ENCODE data around the gene ZNF283. TPM values are rescaled to one million over a fixed set of nuclear protein-coding genes. Genes with fewer than 3 reads are reported as not detected.

Gene ZNF283
- 3.9 to 5.1 TPM (median 5.0 TPM) in 5 replicates for total RNA-seq (2022; extraction: Qiagen RNA extraction; ENCODE audit: low read depth)

GRCh38 chr19:43826787-43827754 lies at the start of gene ZNF283:
TSS of gene ZNF283 (plus strand) at chr19:43827321. CDS start at chr19:43833505, 6,184 bp downstream.

GRCh38 chr19:43780706-43781525 lies 46.2 kb upstream of the ZNF283 start, which contains the start of gene KCNN4:
TSS of gene KCNN4 (minus strand) at chr19:43780973. CDS start at chr19:43780861, 112 bp downstream.

GRCh38 chr19:43802216-43802951 lies 24.7 kb upstream of the ZNF283 start, which contains the start of gene LYPD5:
TSS of gene LYPD5 (minus strand) at chr19:43802447. CDS start at chr19:43802380, 67 bp downstream.

GRCh38 chr19:43883864-43884263 lies 56.7 kb downstream of the ZNF283 start, which contains the start of gene ZNF404:
TSS of gene ZNF404 (minus strand) at chr19:43883964.

Other genes with a start within 250 kb of the ZNF283 start
- 5.0 to 7.1 TPM (median 5.2 TPM) in 5 replicates for gene IRGQ, start 231.2 kb upstream of the ZNF283 start, total RNA-seq (2022; extraction: Qiagen RNA extraction; ENCODE audit: low read depth)
- gene ZNF576, start 230.7 kb upstream of the ZNF283 start, total RNA-seq (2022; extraction: Qiagen RNA extraction; ENCODE audit: low read depth) = 12.5 to 21.0 TPM (median 19.4 TPM) in 5 replicates
- gene SRRM5, start 215.2 kb upstream of the ZNF283 start, total RNA-seq (2022; extraction: Qiagen RNA extraction; ENCODE audit: low read depth) = 0.93 to 1.4 TPM (median 0.98 TPM) in 5 replicates
- gene ZNF428, start 207.7 kb upstream of the ZNF283 start, total RNA-seq (2022; extraction: Qiagen RNA extraction; ENCODE audit: low read depth) = 36.6 to 68.4 TPM (median 61.1 TPM) in 5 replicates
- gene CADM4, start 187.5 kb upstream of the ZNF283 start, total RNA-seq (2022; extraction: Qiagen RNA extraction; ENCODE audit: low read depth) = 5.0 to 10.7 TPM (median 9.0 TPM) in 5 replicates
- 62.1 to 88.0 TPM (median 78.0 TPM) in 5 replicates for gene PLAUR, start 157.2 kb upstream of the ZNF283 start, total RNA-seq (2022; extraction: Qiagen RNA extraction; ENCODE audit: low read depth)
- not detected in 5 replicates for gene IRGC, start 111.2 kb upstream of the ZNF283 start, total RNA-seq (2022; extraction: Qiagen RNA extraction; ENCODE audit: low read depth)
- 47.2 to 77.9 TPM (median 65.8 TPM) in 5 replicates for gene SMG9, start 72.4 kb upstream of the ZNF283 start, total RNA-seq (2022; extraction: Qiagen RNA extraction; ENCODE audit: low read depth)
- 37.9 to 63.2 TPM (median 55.9 TPM) in 5 replicates for gene KCNN4, start 46.3 kb upstream of the ZNF283 start, total RNA-seq (2022; extraction: Qiagen RNA extraction; ENCODE audit: low read depth)
- 0.09 to 0.50 TPM (median 0.38 TPM) in 5 replicates for gene LYPD5, start 24.9 kb upstream of the ZNF283 start, total RNA-seq (2022; extraction: Qiagen RNA extraction; ENCODE audit: low read depth)
- 0.14 to 0.50 TPM (median 0.21 TPM) in 5 replicates for gene ZNF404, start 56.6 kb downstream of the ZNF283 start, total RNA-seq (2022; extraction: Qiagen RNA extraction; ENCODE audit: low read depth)
- 9.1 to 12.6 TPM (median 10.9 TPM) in 5 replicates for gene ZNF45, start 108.0 kb downstream of the ZNF283 start, total RNA-seq (2022; extraction: Qiagen RNA extraction; ENCODE audit: low read depth)
- 0.31 to 1.1 TPM (median 0.65 TPM) in 5 replicates for gene ZNF221, start 123.9 kb downstream of the ZNF283 start, total RNA-seq (2022; extraction: Qiagen RNA extraction; ENCODE audit: low read depth)
- gene ZNF155, start 156.9 kb downstream of the ZNF283 start, total RNA-seq (2022; extraction: Qiagen RNA extraction; ENCODE audit: low read depth) = 2.7 to 3.4 TPM (median 3.1 TPM) in 5 replicates
- 2.2 to 3.2 TPM (median 2.8 TPM) in 5 replicates for gene ZNF230, start 175.6 kb downstream of the ZNF283 start, total RNA-seq (2022; extraction: Qiagen RNA extraction; ENCODE audit: low read depth)
- gene ZNF222, start 198.1 kb downstream of the ZNF283 start, total RNA-seq (2022; extraction: Qiagen RNA extraction; ENCODE audit: low read depth) = 3.0 to 4.6 TPM (median 4.2 TPM) in 5 replicates
- gene ZNF223, start 224.7 kb downstream of the ZNF283 start, total RNA-seq (2022; extraction: Qiagen RNA extraction; ENCODE audit: low read depth) = 1.7 to 3.4 TPM (median 2.8 TPM) in 5 replicates
- gene ZNF284, start 244.8 kb downstream of the ZNF283 start, total RNA-seq (2022; extraction: Qiagen RNA extraction; ENCODE audit: low read depth) = 0.36 to 0.57 TPM (median 0.40 TPM) in 5 replicates